ENCODE data around the gene BMP10. TPM values are rescaled to one million over a fixed set of nuclear protein-coding genes. Genes with fewer than 3 reads are reported as not detected.

BMP10 gene
- total RNA-seq, 1 donor from 2014 or later: not detected

- TF ChIP-seq CTCF (IDR thresholded peaks at IDR 0.05; ENCODE audit: insufficient read depth, low read length, severe bottlenecking): no peak
- Histone ChIP-seq H3K36me3 (ENCODE audit: control insufficient read depth, insufficient read depth, low read length) (no peaks in the 10 kb centered on the region), H3K4me3 (ENCODE audit: low read depth, low read length) (no peak overlapping the region), H3K27me3 (ENCODE audit: control insufficient read depth, insufficient read depth, low read length) (no peaks in the 10 kb centered on the region)
- FAIRE-seq (no peak), DNase-seq (ENCODE audit: low read depth) (peak; percentile 31)
These were observed 21.6 kb downstream of the BMP10 start for GRCh38 chr2:68849579-68850030.

GRCh38 chr2:68847751-68848150 is 23.4 kb downstream of the BMP10 start:
- FAIRE-seq (no peak), DNase-seq (ENCODE audit: low read depth) (no peak)
- no peak overlapping the region for H3K4me3 ChIP-seq (ENCODE audit: low read depth, low read length)
- no peaks in the 10 kb centered on the region for H3K27me3 ChIP-seq (ENCODE audit: control insufficient read depth, insufficient read depth, low read length)
- H3K36me3 ChIP-seq (ENCODE audit: control insufficient read depth, insufficient read depth, low read length): no peaks in the 10 kb centered on the region
- TF ChIP-seq CTCF (IDR thresholded peaks at IDR 0.05; ENCODE audit: insufficient read depth, low read length, severe bottlenecking): no peak

GRCh38 chr2:68846091-68846490 is 25.1 kb downstream of the BMP10 start:
- Histone ChIP-seq H3K36me3 (ENCODE audit: control insufficient read depth, insufficient read depth, low read length) (no peaks in the 10 kb centered on the region), H3K27me3 (ENCODE audit: control insufficient read depth, insufficient read depth, low read length) (no peaks in the 10 kb centered on the region), H3K4me3 (ENCODE audit: low read depth, low read length) (no peak overlapping the region)
- DNase-seq (ENCODE audit: low read depth) (no peak), FAIRE-seq (no peak)
- no peak for TF ChIP-seq CTCF (IDR thresholded peaks at IDR 0.05; ENCODE audit: insufficient read depth, low read length, severe bottlenecking)

GRCh38 chr2:68845043-68845442 is 26.2 kb downstream of the BMP10 start:
- FAIRE-seq (no peak), DNase-seq (ENCODE audit: low read depth) (no peak)
- no peak overlapping the region for H3K4me3 ChIP-seq (ENCODE audit: low read depth, low read length)
- H3K27me3 ChIP-seq (ENCODE audit: control insufficient read depth, insufficient read depth, low read length): no peaks in the 10 kb centered on the region
- H3K36me3 ChIP-seq (ENCODE audit: control insufficient read depth, insufficient read depth, low read length): no peaks in the 10 kb centered on the region
- TF ChIP-seq CTCF (IDR thresholded peaks at IDR 0.05; ENCODE audit: insufficient read depth, low read length, severe bottlenecking): no peak

- no peak for FAIRE-seq
- Histone ChIP-seq H3K27me3 (ENCODE audit: control insufficient read depth, insufficient read depth, low read length) (no peaks in the 10 kb centered on the region), H3K36me3 (ENCODE audit: control insufficient read depth, insufficient read depth, low read length) (no peaks in the 10 kb centered on the region), H3K4me3 (ENCODE audit: low read depth, low read length) (no peak overlapping the region)
- peak; percentile 76 for TF ChIP-seq CTCF (IDR thresholded peaks at IDR 0.05; ENCODE audit: insufficient read depth, low read length, severe bottlenecking)
- no peak for DNase-seq (ENCODE audit: low read depth)
These were observed 31.9 kb downstream of the BMP10 start for GRCh38 chr2:68839260-68839833.

- no peak overlapping the region for H3K4me3 ChIP-seq (ENCODE audit: low read depth, low read length)
- FAIRE-seq: no peak
- no peak for DNase-seq (ENCODE audit: low read depth)
- no peaks in the 10 kb centered on the region for H3K27me3 ChIP-seq (ENCODE audit: control insufficient read depth, insufficient read depth, low read length)
- no peak for TF ChIP-seq CTCF (IDR thresholded peaks at IDR 0.05; ENCODE audit: insufficient read depth, low read length, severe bottlenecking)
- no peaks in the 10 kb centered on the region for H3K36me3 ChIP-seq (ENCODE audit: control insufficient read depth, insufficient read depth, low read length)
These were observed 32.6 kb downstream of the BMP10 start for GRCh38 chr2:68838641-68839040.

Measured in bronchial epithelial cell (primary cell).